Spleen (tissue), 11 donors: ENCODE data around the gene NAP1L5. TPM values are rescaled to one million over a fixed set of nuclear protein-coding genes. Genes with fewer than 3 reads are reported as not detected.
A peak's percentile ranks its signal among the peaks of the same experiment; 100 is the strongest.

Source experiments
- DNase-seq: peaks from one replicate; pipeline ENCODE4 v3.0.0-alpha.2; 2020
- H3K27ac ChIP-seq, 8 donors: fragments of 200-600 bp; sonication (generic) in 7 of 8; 1 replicate in 4 of 8; 2 replicates in 4 of 8; pipeline versions ENCODE4 v1.5.0 to v1.8.0; 2016 to 2021; ENCODE audit warnings: inconsistent platforms in 4 of 8, mild to moderate bottlenecking in 4 of 8, moderate library complexity in 1 of 8
- H3K27me3 ChIP-seq, 7 donors: fragments of 200-600 bp; sonication (generic) in 6 of 7; replicated peaks in 1 of 7; 1 replicate in 4 of 7; 2 replicates in 3 of 7; pipeline versions ENCODE4 v1.5.0 to v1.8.0; 2016 to 2021; ENCODE audit warnings: inconsistent platforms in 3 of 7, mild to moderate bottlenecking in 1 of 7
- H3K36me3 ChIP-seq, 6 donors: fragments of 200-600 bp; sonication (generic) in 5 of 6; 1 replicate in 4 of 6; 2 replicates in 2 of 6; pipeline versions ENCODE4 v1.5.0 to v1.8.0; 2016 to 2021; ENCODE audit warnings: inconsistent platforms in 2 of 6
- H3K4me1 ChIP-seq, 6 donors: fragments of 200-600 bp; sonication (generic) in 5 of 6; 1 replicate in 3 of 6; 2 replicates in 3 of 6; pipeline versions ENCODE4 v1.5.0 to v1.8.0; 2016 to 2021; ENCODE audit warnings: inconsistent platforms in 3 of 6
- H3K4me3 ChIP-seq, 8 donors: fragments of 200-600 bp; sonication (generic) in 7 of 8; 1 replicate in 4 of 8; 2 replicates in 4 of 8; pipeline versions ENCODE4 v1.5.0 to v1.8.0; 2016 to 2021; ENCODE audit warnings: inconsistent platforms in 4 of 8, mild to moderate bottlenecking in 4 of 8, moderate library complexity in 2 of 8
- H3K9me3 ChIP-seq, 8 donors: fragments of 200-600 bp; sonication (generic) in 7 of 8; 1 replicate in 4 of 8; 2 replicates in 4 of 8; pipeline versions ENCODE4 v1.5.0 to v1.8.0; 2016 to 2021; ENCODE audit warnings: inconsistent platforms in 4 of 8
- CTCF ChIP-seq, 11 experiments: fragments of 200-600 bp in 7 of 11; fragments of 450-650 bp in 4 of 11; sonication (generic) in 4 of 11; IDR thresholded peaks in 8 of 11; conservative IDR thresholded peaks in 3 of 11; 1 replicate in 7 of 11; 2 replicates in 4 of 11; pipeline versions ENCODE4 v1.4.0 to v1.8.0; 2016 to 2021; ENCODE audit warnings: antibody characterized with exemption in 11 of 11, inconsistent platforms in 4 of 11, mild to moderate bottlenecking in 1 of 11
- POLR2A ChIP-seq, 3 donors: fragments of 450-650 bp; IDR thresholded peaks; one replicate each; pipeline ENCODE4 v1.5.1; 2017; ENCODE audit warnings: antibody characterized with exemption in 3 of 3, mild to moderate bottlenecking in 1 of 3
- POLR2AphosphoS5 ChIP-seq, 3 donors: sonication (generic); formaldehyde crosslinking; IDR thresholded peaks; one replicate each; pipeline ENCODE4 v1.5.1; 2017; ENCODE audit warnings: antibody characterized with exemption in 3 of 3
- WGBS, 5 donors: extraction: QIAGEN DNeasy Blood & Tissue Kit in 3 of 5; methylation state at CpG; one replicate each; pipeline versions ENCODE4 v1.1.5 to v1.1.7; 2013 to 2018; 5-methylcytosine and 5-hydroxymethylcytosine counted together
- intact Hi-C: fragments of 100-400 bp; cut with DNase I; formaldehyde crosslinking; loops from one replicate; pipeline ENCODE4 v1.15.0; 2023; ENCODE audit warnings: low total_unique reads
- polyA plus RNA-seq, 3 donors: library from polyadenylated mRNA; stranded (reverse); fragments of 200-250 nt; gene quantifications; one replicate each; pipeline ENCODE4 v1.2.1, GENCODE V29; 2013
- total RNA-seq, 7 donors: library from RNA; depleted of rRNA in 3 of 7; stranded (reverse); fragments of >200 nt in 3 of 7; fragmentation: NEBNext Ultra II Directional in 4 of 7; extraction: Animal tissue kit (Norgen Biotek cat#: 25700) in 4 of 7; gene quantifications; one replicate each; pipeline versions ENCODE4 v1.1.0 to v1.2.1, GENCODE V29; 2016 to 2021
- donor health status: healthy with polysubstance abuse.
- donor health status: DM: no; HTN: no; CAD: no; lungs with moderate emphysema.
- donor health status: DM: no; HTN: no; CAD: no.
- donor health status: Bipolar disorder and iron deficiency.
- donor health status: healthy.
- donor health status: DM: no; HTN: no; CAD: no.
- donor health status: DM: yes; HTN: yes; CAD: no.

The NAP1L5 gene
- total and polyA plus RNA-seq, 10 donors: 3.5 to 6.7 (median 4.9) TPM

- TF ChIP-seq POLR2AphosphoS5 (IDR thresholded peaks at IDR 0.05) (no peak), CTCF (IDR thresholded peaks at IDR 0.05 in 8 of 11, conservative IDR thresholded peaks at IDR 0.05 in 3 of 11) (no peak), POLR2A (IDR thresholded peaks at IDR 0.05) (no peak)
- H3K27me3 ChIP-seq: no peaks in the 10 kb centered on the region
- no peak for DNase-seq
- H3K4me1 ChIP-seq: no peaks in the 10 kb centered on the region
- peaks cover 3 to 96% (median 25%) of the 10 kb centered on the region in 6 donors for H3K36me3 ChIP-seq
- H3K27ac ChIP-seq: no peak overlapping the region
- intact Hi-C loops: loop anchor here (10.0 kb wide), 1 partner anchor 354 kb away; no protein-coding TSS in a partner anchor
- 87 to 95% (median 92%) methylated on average over 7 of the region's 7 CpGs for WGBS, 5 donors
- H3K4me3 ChIP-seq: no peak overlapping the region
- H3K9me3 ChIP-seq: no peaks in the 10 kb centered on the region
These were observed 37.0 kb downstream of the NAP1L5 start for GRCh38 chr4:88660446-88661294.

GRCh38 chr4:88659890-88660208 is 37.8 kb downstream of the NAP1L5 start:
- peaks cover 3 to 96% (median 31%) of the 10 kb centered on the region in 6 donors for H3K36me3 ChIP-seq
- DNase-seq: no peak

GRCh38 chr4:88659055-88659889 is 38.4 kb downstream of the NAP1L5 start:
- H3K27ac ChIP-seq: peak overlapping the region in 2 of 8 donors; percentile 16 to 22
- DNase-seq: no peak
- intact Hi-C loops: loop anchor here (5.0 kb wide), 1 partner anchor 122 kb away; no protein-coding TSS in a partner anchor
- no peaks in the 10 kb centered on the region for H3K4me1 ChIP-seq
- TF ChIP-seq CTCF (IDR thresholded peaks at IDR 0.05 in 8 of 11, conservative IDR thresholded peaks at IDR 0.05 in 3 of 11) (peak in 10 of 11 experiments; percentile 33 to 77 (median 62)), POLR2A (IDR thresholded peaks at IDR 0.05) (no peak), POLR2AphosphoS5 (IDR thresholded peaks at IDR 0.05) (peak in 1 of 3 donors; percentile 12)
- WGBS, 5 donors: 30 to 55% (median 52%) methylated on average over 4 of the region's 4 CpGs
- no peaks in the 10 kb centered on the region for H3K27me3 ChIP-seq
- H3K4me3 ChIP-seq: no peak overlapping the region
- H3K9me3 ChIP-seq: no peaks in the 10 kb centered on the region
- H3K36me3 ChIP-seq: peaks cover 3 to 95% (median 30%) of the 10 kb centered on the region in 6 donors

More at GRCh38 chr4:88659890-88660208, 37.8 kb downstream of the NAP1L5 start:
- Histone ChIP-seq H3K4me1 (no peaks in the 10 kb centered on the region), H3K27me3 (no peaks in the 10 kb centered on the region), H3K27ac (no peak overlapping the region), H3K4me3 (no peak overlapping the region), H3K9me3 (no peaks in the 10 kb centered on the region)
- intact Hi-C loops: loop anchor here (5.0 to 10.0 kb wide), 2 partner anchors 123 to 355 kb away; no protein-coding TSS in a partner anchor
- TF ChIP-seq CTCF (IDR thresholded peaks at IDR 0.05 in 8 of 11, conservative IDR thresholded peaks at IDR 0.05 in 3 of 11) (no peak), POLR2A (IDR thresholded peaks at IDR 0.05) (no peak), POLR2AphosphoS5 (IDR thresholded peaks at IDR 0.05) (no peak)
